Omental fat pad (tissue), 4 donors: Measurements from ENCODE around the gene PLA2G4B. TPM values are rescaled to one million over a fixed set of nuclear protein-coding genes. Genes with fewer than 3 reads are reported as not detected.

Experiments
- ATAC-seq: fragments of 150-250 bp; one replicate; pipeline ENCODE4 v1.9.1; 2016; ENCODE audit warnings: mild to moderate bottlenecking, moderate library complexity; ENCODE audit not compliant: low FRiP score
- DNase-seq: peaks from one replicate; pipeline ENCODE4 v3.0.0-alpha.2; 2019; ENCODE audit warnings: low spot score
- CTCF ChIP-seq, 3 donors: fragments of 450-650 bp; IDR thresholded peaks; one replicate each; pipeline ENCODE4 v1.5.1; 2016 to 2017; ENCODE audit warnings: antibody characterized with exemption in 3 of 3, mild to moderate bottlenecking in 3 of 3, moderate library complexity in 2 of 3
- total RNA-seq, 4 donors: library from RNA; depleted of rRNA; stranded (reverse); fragments of >200 nt; gene quantifications; one replicate each; pipeline ENCODE4 v1.1.0, GENCODE V29; 2016

The PLA2G4B gene
- total RNA-seq, 4 donors from 2014 or later = 1.1 to 13.6 (median 2.3) TPM

GRCh38 chr15:41834096-41834495, 4.6 kb upstream of the PLA2G4B start:
- ATAC-seq (no peak), DNase-seq (no peak)
- TF ChIP-seq CTCF (IDR thresholded peaks at IDR 0.05) = no peak

GRCh38 chr15:41836073-41836472, 2.6 kb upstream of the PLA2G4B start:
- ATAC-seq = no peak
- TF ChIP-seq CTCF (IDR thresholded peaks at IDR 0.05) = no peak
- no peak for DNase-seq

- TF ChIP-seq CTCF (IDR thresholded peaks at IDR 0.05) = no peak
- ATAC-seq (no peak), DNase-seq (no peak)
These were observed 1.8 kb upstream of the PLA2G4B start for GRCh38 chr15:41836713-41837454.

GRCh38 chr15:41839781-41840491, 1.3 kb downstream of the PLA2G4B start:
- DNase-seq (no peak), ATAC-seq (no peak)
- no peak for TF ChIP-seq CTCF (IDR thresholded peaks at IDR 0.05)

GRCh38 chr15:41840673-41841072, 2.0 kb downstream of the PLA2G4B start:
- ATAC-seq (no peak), DNase-seq (no peak)
- no peak for TF ChIP-seq CTCF (IDR thresholded peaks at IDR 0.05)

GRCh38 chr15:41841131-41841530, 2.5 kb downstream of the PLA2G4B start:
- TF ChIP-seq CTCF (IDR thresholded peaks at IDR 0.05) = no peak
- DNase-seq (no peak), ATAC-seq (no peak)

GRCh38 chr15:41842229-41842628, 3.6 kb downstream of the PLA2G4B start:
- ATAC-seq = no peak
- DNase-seq = no peak
- TF ChIP-seq CTCF (IDR thresholded peaks at IDR 0.05) = no peak
